ENCODE measurements around the gene CASKIN2. TPM values are rescaled to one million over a fixed set of nuclear protein-coding genes. Genes with fewer than 3 reads are reported as not detected.

Gene CASKIN2
- total RNA-seq (10 to 100 TPM; 38.0 to 50.4 (median 46.4) TPM), polyA plus RNA-seq (25.9 TPM)
- long read RNA-seq, donor 1, partial matches to known transcripts, result 60 of 66 reads
- long read RNA-seq, donor 1, other reads (novel, unspliced or antisense), result 6 of 66 reads
- long read RNA-seq, donor 2, full-length matches to known transcripts, result 5 of 22 reads
- long read RNA-seq, donor 2, partial matches to known transcripts, result 12 of 22 reads
- long read RNA-seq, donor 2, other reads (novel, unspliced or antisense), result 5 of 22 reads
- long read RNA-seq, donor 3, partial matches to known transcripts, result 46 of 52 reads
- long read RNA-seq, donor 3, other reads (novel, unspliced or antisense), result 6 of 52 reads
- long read RNA-seq, donor 4, full-length matches to known transcripts, result 5 of 25 reads
- long read RNA-seq, donor 4, partial matches to known transcripts, result 17 of 25 reads
- long read RNA-seq, donor 4, other reads (novel, unspliced or antisense), result 3 of 25 reads

GRCh38 chr17:75515496-75516254, at the start of gene CASKIN2:
Gene CASKIN2 (minus strand): TSS chr17:75515537. CDS start chr17:75513804, 1,733 bp downstream.
- WGBS, result under 1% methylated on average over 78 of the region's 78 CpGs
- intact Hi-C loops (cut with DNase I), result loop anchor here in 3 of 4 donors (2.0 to 5.0 kb wide), 3 partner anchors 72 to 88 kb away; partner anchors contain the start of gene MYO15B (in 1 of the 3)
- Histone ChIP-seq H3K27me3 (ENCODE audit: control insufficient read depth, insufficient read depth) (no peaks in the 10 kb centered on the region), H3K9me3 (ENCODE audit: control insufficient read depth, low read length) (no peaks in the 10 kb centered on the region), H3K4me1 (ENCODE audit: control insufficient read depth, insufficient read depth, low read length) (peaks cover 11% of the 10 kb centered on the region), H3K4me3 (ENCODE audit: low read length) (peak within 1 kb of the TSS; percentile 73), H3K27ac (ENCODE audit: low read length) (peak within 1 kb of the TSS; percentile 76)
- ATAC-seq (peak; percentile 91 to 94), DNase-seq (peak; percentile 97 to 99 (median 99))

GRCh38 chr17:75565066-75565465, 49.7 kb upstream of the CASKIN2 start:
- no peak overlapping the region for H3K27ac ChIP-seq (ENCODE audit: low read length)
- H3K27me3 ChIP-seq (ENCODE audit: control insufficient read depth, insufficient read depth), result no peaks in the 10 kb centered on the region
- peak in 1 of 3 donors; percentile 36 for DNase-seq
- 89% methylated on average over 7 of the region's 7 CpGs for WGBS
- ATAC-seq, result no peak
- no peaks in the 10 kb centered on the region for H3K4me1 ChIP-seq (ENCODE audit: control insufficient read depth, insufficient read depth, low read length)
- no peaks in the 10 kb centered on the region for H3K9me3 ChIP-seq (ENCODE audit: control insufficient read depth, low read length)
- intact Hi-C loops (cut with DNase I), result no loop called here
- no peak overlapping the region for H3K4me3 ChIP-seq (ENCODE audit: low read length)

GRCh38 chr17:75564195-75564594, 48.9 kb upstream of the CASKIN2 start:
- Histone ChIP-seq H3K4me1 (ENCODE audit: control insufficient read depth, insufficient read depth, low read length) (no peaks in the 10 kb centered on the region), H3K4me3 (ENCODE audit: low read length) (no peak overlapping the region), H3K27ac (ENCODE audit: low read length) (no peak overlapping the region), H3K9me3 (ENCODE audit: control insufficient read depth, low read length) (no peaks in the 10 kb centered on the region), H3K27me3 (ENCODE audit: control insufficient read depth, insufficient read depth) (no peaks in the 10 kb centered on the region)
- intact Hi-C loops (cut with DNase I), result no loop called here
- DNase-seq (peak in 1 of 3 donors; percentile 36), ATAC-seq (no peak)
- WGBS, result 97% methylated on average over 11 of the region's 11 CpGs

GRCh38 chr17:75563063-75563758, 47.9 kb upstream of the CASKIN2 start:
- ATAC-seq (peak in 1 of 2 donors; percentile 13), DNase-seq (peak in 1 of 3 donors; percentile 46)
- Histone ChIP-seq H3K9me3 (ENCODE audit: control insufficient read depth, low read length) (no peaks in the 10 kb centered on the region), H3K4me1 (ENCODE audit: control insufficient read depth, insufficient read depth, low read length) (no peaks in the 10 kb centered on the region), H3K27me3 (ENCODE audit: control insufficient read depth, insufficient read depth) (no peaks in the 10 kb centered on the region), H3K27ac (ENCODE audit: low read length) (no peak overlapping the region), H3K4me3 (ENCODE audit: low read length) (no peak overlapping the region)
- WGBS, result 89% methylated on average over 28 of the region's 28 CpGs
- intact Hi-C loops (cut with DNase I), result no loop called here

- intact Hi-C loops (cut with DNase I), result no loop called here
- no peaks in the 10 kb centered on the region for H3K27me3 ChIP-seq (ENCODE audit: control insufficient read depth, insufficient read depth)
- H3K4me1 ChIP-seq (ENCODE audit: control insufficient read depth, insufficient read depth, low read length), result peaks cover 2% of the 10 kb centered on the region
- ATAC-seq (no peak), DNase-seq (no peak)
- 72% methylated on average over 5 of the region's 5 CpGs for WGBS
- H3K9me3 ChIP-seq (ENCODE audit: control insufficient read depth, low read length), result no peaks in the 10 kb centered on the region
- no peak overlapping the region for H3K4me3 ChIP-seq (ENCODE audit: low read length)
- H3K27ac ChIP-seq (ENCODE audit: low read length), result no peak overlapping the region
These were observed 46.7 kb upstream of the CASKIN2 start for GRCh38 chr17:75561927-75562603.

GRCh38 chr17:75559958-75560533, 44.7 kb upstream of the CASKIN2 start:
- Histone ChIP-seq H3K4me1 (ENCODE audit: control insufficient read depth, insufficient read depth, low read length) (peaks cover 2% of the 10 kb centered on the region), H3K27ac (ENCODE audit: low read length) (no peak overlapping the region), H3K4me3 (ENCODE audit: low read length) (no peak overlapping the region), H3K9me3 (ENCODE audit: control insufficient read depth, low read length) (no peaks in the 10 kb centered on the region), H3K27me3 (ENCODE audit: control insufficient read depth, insufficient read depth) (no peaks in the 10 kb centered on the region)
- ATAC-seq (no peak), DNase-seq (peak in 2 of 3 donors; percentile 16 to 35)
- intact Hi-C loops (cut with DNase I), result no loop called here
- WGBS, result 90% methylated on average over 9 of the region's 9 CpGs

GRCh38 chr17:75558666-75559530, 43.6 kb upstream of the CASKIN2 start:
- H3K27me3 ChIP-seq (ENCODE audit: control insufficient read depth, insufficient read depth), result no peaks in the 10 kb centered on the region
- no peak overlapping the region for H3K4me3 ChIP-seq (ENCODE audit: low read length)
- WGBS, result 87% methylated on average over 35 of the region's 38 CpGs
- H3K9me3 ChIP-seq (ENCODE audit: control insufficient read depth, low read length), result no peaks in the 10 kb centered on the region
- no peak for ATAC-seq
- peaks cover 2% of the 10 kb centered on the region for H3K4me1 ChIP-seq (ENCODE audit: control insufficient read depth, insufficient read depth, low read length)
- intact Hi-C loops (cut with DNase I), result no loop called here
- H3K27ac ChIP-seq (ENCODE audit: low read length), result no peak overlapping the region
- DNase-seq, result peak in 2 of 3 donors; percentile 44 to 51

- H3K9me3 ChIP-seq (ENCODE audit: control insufficient read depth, low read length), result no peaks in the 10 kb centered on the region
- DNase-seq (peak in 2 of 3 donors; percentile 32 to 33), ATAC-seq (peak; percentile 9 to 15)
- intact Hi-C loops (cut with DNase I), result no loop called here
- no peak overlapping the region for H3K4me3 ChIP-seq (ENCODE audit: low read length)
- no peak overlapping the region for H3K27ac ChIP-seq (ENCODE audit: low read length)
- WGBS, result 89% methylated on average over 18 of the region's 18 CpGs
- no peaks in the 10 kb centered on the region for H3K27me3 ChIP-seq (ENCODE audit: control insufficient read depth, insufficient read depth)
- peaks cover 2% of the 10 kb centered on the region for H3K4me1 ChIP-seq (ENCODE audit: control insufficient read depth, insufficient read depth, low read length)
These were observed 42.7 kb upstream of the CASKIN2 start for GRCh38 chr17:75557852-75558665.

All from right cardiac atrium (tissue), 5 donors.